MCF 10A (cell line): ENCODE results near the gene AP4S1. TPM values are rescaled to one million over a fixed set of nuclear protein-coding genes. Genes with fewer than 3 reads are reported as not detected.
"Not testable (repeated sequence)": the region's sequence is repeated elsewhere in the genome, so short reads cannot be mapped to it uniquely, and the experiment has no call there.

ENCODE experiments used
- Bru-seq: library from RNA; stranded (reverse); fragments of 400-500 nt; gene quantifications from one replicate; lab custom pipeline; 2021; lab: Mats Ljungman, UMichigan
- BruChase-seq, 2 experiments: library from RNA; stranded (reverse); fragments of 400-500 nt; gene quantifications; one replicate each; lab custom pipeline; 2021; lab: Mats Ljungman, UMichigan
- BruUV-seq: library from RNA; stranded (reverse); fragments of 400-500 nt; replicated peaks from 2 replicates; lab custom pipeline; 2021; lab: Mats Ljungman, UMichigan
- CTCF ChIA-PET: fragments of 300-600 bp; sonication (Branson Sonifier 250); formaldehyde crosslinking; extraction: SDS; loops from one replicate; lab custom pipeline; 2021; ENCODE audit warnings: antibody characterized with exemption, inconsistent platforms; lab: Yijun Ruan, JAX
- POLR2A ChIA-PET: fragments of 300-600, 350-650 bp; sonication (Branson Sonifier 250); formaldehyde crosslinking; extraction: SDS; loops from one replicate; lab custom pipeline; 2020; ENCODE audit warnings: antibody characterized with exemption, inconsistent platforms; lab: Yijun Ruan, JAX
- DNase-seq: peaks from one replicate; pipeline ENCODE4 v3.0.0-alpha.2; 2018; ENCODE audit not compliant: unreplicated experiment
- H3K27ac Mint-ChIP-seq: one replicate; pipeline ENCODE4 v1.8.0; 2022; ENCODE audit warnings: mild to moderate bottlenecking, low read depth, mixed read lengths; ENCODE audit not compliant: unreplicated experiment
- H3K27me3 Mint-ChIP-seq: one replicate; pipeline ENCODE4 v1.8.0; 2022; ENCODE audit warnings: mixed read lengths; ENCODE audit not compliant: insufficient read depth, unreplicated experiment
- H3K36me3 Mint-ChIP-seq: one replicate; pipeline ENCODE4 v1.8.0; 2022; ENCODE audit warnings: mild to moderate bottlenecking, moderate library complexity, mixed read lengths; ENCODE audit not compliant: insufficient read depth, unreplicated experiment
- H3K4me1 Mint-ChIP-seq: one replicate; pipeline ENCODE4 v1.8.0; 2022; ENCODE audit warnings: mixed read lengths; ENCODE audit not compliant: insufficient read depth, unreplicated experiment
- H3K4me3 Mint-ChIP-seq: one replicate; pipeline ENCODE4 v1.8.0; 2022; ENCODE audit warnings: mild to moderate bottlenecking, moderate library complexity, mixed read lengths; ENCODE audit not compliant: unreplicated experiment
- H3K9me3 Mint-ChIP-seq: one replicate; pipeline ENCODE4 v1.8.0; 2022; ENCODE audit warnings: mixed read lengths; ENCODE audit not compliant: unreplicated experiment
- CTCF ChIP-seq: fragments of 200-600 bp; IDR thresholded peaks from one replicate; pipeline ENCODE4 v1.8.0; 2022; ENCODE audit warnings: antibody characterized with exemption, mild to moderate bottlenecking; ENCODE audit not compliant: unreplicated experiment
- intact Hi-C: fragments of 100-400 bp; cut with micrococcal nuclease; formaldehyde crosslinking; loops from 2 replicates; pipeline ENCODE4 v1.14.1; 2022
- long read RNA-seq: library from polyadenylated mRNA; stranded (forward); transcript quantifications from one replicate; pipeline ENCODE4 v2.0.0, GENCODE V29; 2022
- total RNA-seq: library from RNA; stranded (reverse); gene quantifications from 2 replicates; pipeline ENCODE4 v1.2.3, GENCODE V29; 2022

AP4S1 gene
- 13.4 TPM in 2 replicates for total RNA-seq
- Bru-seq, nascent RNA: percentile 55 among the genes with signal in this experiment
- percentile 46 among the genes with signal in this experiment for BruChase-seq, experiment 1, labeled RNA remaining after a 6-hour chase
- percentile 47 among the genes with signal in this experiment for BruChase-seq, experiment 2, labeled RNA remaining after a 2-hour chase
- long read RNA-seq, partial matches to known transcripts: 0 of 4 reads
- long read RNA-seq, other reads (novel, unspliced or antisense): 4 of 4 reads

- BruUV-seq: no TSS peak
- Mint-ChIP-seq H3K4me1 (peaks cover 33% of the 10 kb centered on the region), H3K9me3 (peaks cover 10% of the 10 kb centered on the region), H3K27ac (peak within 1 kb of the TSS; percentile 98), H3K4me3 (peak within 1 kb of the TSS; percentile 94), H3K36me3 (peaks cover 13% of the 10 kb centered on the region), H3K27me3 (no peaks in the 10 kb centered on the region)
- intact Hi-C loops: loop anchor here (2.0 kb wide), 1 partner anchor 45 kb away; no protein-coding TSS in a partner anchor
- ChIA-PET POLR2A (interaction anchor here (0.6 to 9.0 kb wide), 21 partner anchors 11 to 201 kb away, joined by 3 to 128 read pairs (median 6); no protein-coding TSS in a partner anchor), CTCF (interaction anchor here (0.6 to 2.4 kb wide), 3 partner anchors 28 to 55 kb away, joined by 3 to 11 read pairs (median 4); no protein-coding TSS in a partner anchor)
- DNase-seq: peak; percentile 35
- TF ChIP-seq CTCF: no peak
These were observed at the start of gene AP4S1 for GRCh38 chr14:31025367-31026076. TSS of gene AP4S1 (plus strand) at chr14:31025649. CDS start at chr14:31066197, 40,548 bp downstream.

GRCh38 chr14:30977752-30978151 is 47.7 kb upstream of the AP4S1 start:
- H3K27ac Mint-ChIP-seq: no peak overlapping the region
- no peak for DNase-seq
- no peak for TF ChIP-seq CTCF
- peaks cover 28% of the 10 kb centered on the region for H3K36me3 Mint-ChIP-seq
- ChIA-PET CTCF (interaction anchor here (0.5 to 2.9 kb wide), 14 partner anchors 12 to 404 kb away, joined by 3 to 20 read pairs (median 4); no protein-coding TSS in a partner anchor), POLR2A (interaction anchor here (1.6 kb wide), 1 partner anchor 49 kb away, joined by 6 read pairs; the partner anchor contains the start of gene STRN3)
- no peaks in the 10 kb centered on the region for H3K9me3 Mint-ChIP-seq
- intact Hi-C loops: no loop called here
- no TSS peak for BruUV-seq
- no peak overlapping the region for H3K4me3 Mint-ChIP-seq
- H3K4me1 Mint-ChIP-seq: peaks cover 26% of the 10 kb centered on the region
- no peaks in the 10 kb centered on the region for H3K27me3 Mint-ChIP-seq

- not testable (repeated sequence) for H3K27ac Mint-ChIP-seq, H3K27me3 Mint-ChIP-seq, H3K4me1 Mint-ChIP-seq, H3K9me3 Mint-ChIP-seq, BruUV-seq, H3K4me3 Mint-ChIP-seq
- peak; percentile 75 for DNase-seq
- TF ChIP-seq CTCF: peak; percentile 71
- intact Hi-C loops: loop anchor here (1.0 to 2.0 kb wide), 3 partner anchors 47 to 377 kb away; partner anchors contain the start of gene STRN3
- ChIA-PET POLR2A (interaction anchor here (0.7 to 2.4 kb wide), 4 partner anchors 43 to 227 kb away, joined by 3 to 8 read pairs (median 4); partner anchors contain the start of genes AP4S1, HECTD1 and STRN3), CTCF (interaction anchor here (0.6 to 3.6 kb wide), 36 partner anchors 8 to 740 kb away, joined by 3 to 26 read pairs (median 3); partner anchors contain the start of genes AP4S1 and STRN3)
- peaks cover 26% of the 10 kb centered on the region for H3K36me3 Mint-ChIP-seq
These were observed 45.2 kb upstream of the AP4S1 start for GRCh38 chr14:30980106-30980704.
